ENCODE measurements around the gene DRAXIN.

- no peak for TF ChIP-seq CTCF (IDR thresholded peaks at IDR 0.05)
- no peak for TF ChIP-seq POLR2A (IDR thresholded peaks at IDR 0.05)
Observed at GRCh38 chr1:11707621-11708276, 16.2 kb downstream of the DRAXIN start.

Data from heart left ventricle (tissue), 13 donors.